GM11168 (cell line): ENCODE data around the gene CCDC85A.

Experiments
- in situ Hi-C: fragments of 300-500 bp; cut with MboI; formaldehyde crosslinking; loops from one replicate; pipeline ENCODE4 v1.12.0; 2022; ENCODE audit warnings: low sequenced_read_pairs; ENCODE audit not compliant: unreplicated experiment

The CCDC85A gene

DNA sequence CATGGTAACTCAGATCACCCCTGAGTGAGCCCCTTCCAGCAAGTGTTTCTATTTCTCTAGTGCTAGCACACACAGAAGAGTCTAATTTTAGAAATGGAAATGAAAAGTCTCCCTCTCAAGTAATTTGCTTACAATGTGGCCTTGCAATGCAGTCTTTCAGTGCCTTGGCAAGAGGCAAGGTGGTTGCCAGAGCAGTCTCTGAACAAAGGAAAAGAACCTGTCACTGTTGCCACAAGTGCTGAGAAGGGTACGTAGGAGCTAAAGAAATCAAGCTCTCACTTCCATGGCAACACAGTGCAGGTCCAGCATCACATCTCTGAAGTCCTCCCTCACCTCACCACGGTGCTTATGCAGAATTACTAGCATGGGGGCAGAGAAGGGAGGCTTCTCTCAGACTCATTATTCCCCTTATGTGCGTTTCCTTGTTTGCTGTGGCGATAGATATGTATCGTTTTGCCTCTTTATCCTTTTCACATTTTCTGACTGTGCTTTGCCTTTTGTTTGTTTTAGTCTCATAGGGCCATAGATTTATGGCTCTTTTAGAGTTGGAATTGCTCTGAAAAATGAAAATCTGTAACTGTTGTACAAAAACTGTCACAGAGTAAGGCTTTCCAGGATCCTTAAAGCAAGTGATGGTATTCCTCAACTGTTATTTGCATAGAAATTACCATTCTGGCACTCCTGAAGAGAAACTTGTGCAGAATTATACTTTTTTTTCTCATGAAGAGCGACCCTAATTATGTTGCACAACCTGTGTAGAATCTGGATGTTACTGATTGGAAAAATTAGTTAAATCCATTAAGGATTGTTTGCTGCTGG lies 164.8 kb downstream of the CCDC85A start:
- in situ Hi-C loops, result no loop called here

GRCh38 chr2:56357655-56358295 lies 174.0 kb downstream of the CCDC85A start:
- in situ Hi-C loops, result no loop called here

DNA sequence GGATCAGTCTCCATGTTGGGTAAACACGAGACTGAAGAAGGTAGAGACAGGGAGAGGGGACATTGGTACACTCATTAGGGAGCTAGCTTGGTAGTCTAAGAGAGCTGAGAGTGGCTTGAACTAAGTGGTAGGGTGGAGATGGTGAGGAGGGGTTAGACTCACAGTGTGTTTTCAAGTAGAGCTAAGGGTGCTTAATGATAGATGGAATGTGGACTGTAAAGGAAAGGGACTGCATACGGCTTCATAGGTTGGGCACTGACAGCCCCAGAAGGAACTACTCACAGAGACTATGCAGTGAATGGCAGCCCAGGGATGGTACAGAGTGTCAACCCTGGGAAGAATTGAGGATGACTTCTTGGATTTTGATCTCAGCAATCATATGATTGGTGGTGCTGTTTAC lies 178.1 kb downstream of the CCDC85A start:
- in situ Hi-C loops, result no loop called here

DNA sequence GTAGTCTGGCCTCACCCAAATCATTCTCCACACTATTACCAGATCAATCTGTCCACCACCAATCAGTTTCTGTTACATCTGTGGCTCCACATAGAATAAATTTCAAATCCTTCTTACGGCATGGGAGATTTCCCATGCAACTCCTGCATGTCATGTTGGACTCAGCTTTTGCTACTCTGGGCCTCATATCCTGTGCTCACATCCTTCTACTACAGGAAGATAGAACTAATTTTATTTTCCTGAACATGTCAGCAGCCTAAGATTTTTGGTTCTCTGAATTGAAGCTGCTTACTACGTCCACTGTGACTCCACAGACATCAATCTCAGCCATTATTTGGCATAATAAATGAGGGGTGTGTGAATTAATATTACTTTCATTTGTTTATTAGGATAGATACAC lies 181.1 kb downstream of the CCDC85A start:
- in situ Hi-C loops, result no loop called here

DNA sequence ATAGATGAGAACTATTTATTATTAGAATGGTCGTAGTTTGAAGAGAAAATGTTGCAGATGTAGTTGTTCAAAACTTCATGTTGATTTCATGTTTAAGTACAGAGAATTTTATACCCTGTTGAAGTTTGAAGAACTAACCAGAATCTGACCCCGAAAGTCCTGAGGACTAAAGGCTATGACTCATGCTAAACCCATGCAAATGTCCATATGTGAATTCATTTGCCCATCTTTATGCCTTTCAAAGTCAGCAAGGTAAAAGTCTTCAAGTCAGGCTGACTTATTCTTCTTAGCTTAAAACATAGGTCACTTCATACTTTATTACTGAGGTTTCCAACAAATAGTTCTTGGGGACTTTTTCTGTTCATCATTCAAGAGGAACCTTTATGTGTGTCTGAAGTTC lies 185.5 kb downstream of the CCDC85A start:
- in situ Hi-C loops, result no loop called here

GRCh38 chr2:56372071-56372656 lies 188.4 kb downstream of the CCDC85A start:
- in situ Hi-C loops, result no loop called here

- in situ Hi-C loops, result no loop called here
These were observed 191.5 kb downstream of the CCDC85A start for GRCh38 chr2:56375251-56375650.

- in situ Hi-C loops, result no loop called here
These were observed 193.2 kb downstream of the CCDC85A start for GRCh38 chr2:56376699-56377665.

DNA sequence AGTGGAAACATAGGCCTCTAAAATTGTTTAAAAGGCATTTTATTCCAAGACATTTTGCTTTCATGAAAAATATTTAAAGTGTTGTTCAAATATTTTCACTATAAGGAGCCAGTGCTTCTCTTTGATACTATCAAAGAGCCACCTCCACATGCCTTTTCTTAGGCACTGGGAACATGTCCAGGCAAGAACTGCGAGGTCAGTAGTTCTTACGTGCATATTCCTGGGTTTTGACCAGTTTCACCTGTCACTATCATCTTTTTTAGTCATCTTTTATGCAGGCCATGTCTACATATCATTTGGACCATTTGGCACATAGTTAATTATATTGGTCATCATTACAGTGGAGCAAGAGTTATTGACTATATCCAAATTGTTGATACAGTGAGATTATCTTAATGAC lies 195.3 kb downstream of the CCDC85A start:
- in situ Hi-C loops, result no loop called here

DNA sequence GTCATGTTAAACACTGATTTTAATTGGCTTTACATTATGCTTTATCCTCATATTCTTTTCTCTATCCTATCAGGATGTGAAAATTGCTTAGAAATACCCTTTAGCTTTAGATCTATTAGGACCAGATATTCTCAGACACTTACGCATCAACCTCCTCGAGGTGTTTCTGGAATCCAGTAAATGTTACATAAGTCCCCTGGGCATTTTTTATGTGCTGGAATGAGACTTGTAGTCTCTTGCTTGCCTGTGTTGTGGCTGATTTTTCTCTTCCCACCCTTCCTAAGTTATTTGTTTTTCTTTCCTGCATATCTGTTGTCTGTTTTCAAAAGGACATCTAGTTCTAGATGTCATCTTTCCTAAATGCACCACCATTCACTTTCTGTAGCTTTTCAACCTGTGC lies 197.1 kb downstream of the CCDC85A start:
- in situ Hi-C loops, result no loop called here

DNA sequence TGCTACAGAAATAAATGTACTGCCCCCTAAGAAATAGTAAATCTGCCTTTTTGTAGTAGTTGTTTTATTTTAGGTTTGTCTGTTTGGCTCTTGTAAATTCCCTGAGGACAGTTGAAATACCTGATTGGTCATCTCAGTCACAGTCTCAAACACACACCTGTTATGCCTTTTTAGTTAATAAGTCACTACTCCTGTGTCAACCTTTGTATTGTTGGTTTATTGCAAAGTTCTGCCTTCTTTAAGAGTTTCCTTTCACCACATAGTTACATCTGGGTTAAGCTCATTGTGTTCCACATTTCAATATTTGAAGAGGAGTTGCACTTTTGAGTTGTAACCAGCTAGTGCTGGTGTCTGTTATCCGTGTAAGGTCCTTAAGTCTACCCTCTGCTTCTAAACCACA lies 198.7 kb downstream of the CCDC85A start:
- in situ Hi-C loops, result no loop called here

GRCh38 chr2:56386657-56387056 lies 202.9 kb downstream of the CCDC85A start:
- in situ Hi-C loops, result no loop called here

DNA sequence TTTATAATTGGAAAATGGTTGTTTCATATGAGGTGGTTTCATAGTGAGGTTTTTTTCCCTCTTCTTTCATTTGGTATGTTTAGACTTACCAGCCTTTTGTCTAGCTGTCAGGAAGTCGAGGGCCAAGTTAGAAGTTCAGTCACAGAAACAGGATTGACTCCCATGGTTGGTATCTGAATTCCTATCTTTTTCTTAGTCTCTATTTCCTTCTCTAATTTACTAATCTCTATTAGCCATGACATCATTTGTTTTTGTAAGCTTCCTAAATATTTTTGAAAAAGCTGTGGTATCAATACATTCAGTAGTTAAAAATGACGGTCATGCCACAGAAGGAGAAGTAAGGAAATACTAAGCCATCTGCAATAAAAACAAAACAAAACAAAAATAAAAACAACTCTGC lies 206.9 kb downstream of the CCDC85A start:
- in situ Hi-C loops, result no loop called here

- in situ Hi-C loops, result no loop called here
These were observed 226.3 kb downstream of the CCDC85A start for GRCh38 chr2:56410140-56410539.

- in situ Hi-C loops, result no loop called here
These were observed 232.8 kb downstream of the CCDC85A start for GRCh38 chr2:56416500-56417176.
